Measurements from ENCODE around the gene RIBC1. TPM values are rescaled to one million over a fixed set of nuclear protein-coding genes. Genes with fewer than 3 reads are reported as not detected.

Gene RIBC1
- total and polyA plus RNA-seq, 9 of the 15 experiments (the other 6 are each of a cell fraction or from before 2014, with no cell fraction given) = 0.07 to 0.51 (median 0.44) TPM

DNA sequence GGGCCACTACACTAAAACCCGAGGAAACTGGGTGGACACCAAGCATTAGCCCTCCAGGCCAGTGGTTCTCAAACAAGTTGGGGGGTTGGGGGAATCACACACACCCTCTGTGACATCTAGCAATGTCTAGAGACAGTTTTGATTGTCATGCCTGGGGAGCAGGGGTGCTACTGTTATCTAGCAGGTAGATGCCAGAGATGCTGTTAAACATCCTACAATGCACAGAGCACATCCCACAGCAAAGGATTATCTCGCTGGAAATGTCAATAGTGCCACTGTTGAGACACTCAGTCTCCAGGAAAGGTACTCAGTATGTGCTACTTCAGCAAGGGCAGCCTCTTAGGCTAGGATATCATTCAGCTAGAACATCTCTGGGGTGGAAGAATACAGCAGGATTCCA, 1.5 kb upstream of the RIBC1 start:
- TF ChIP-seq, protein P1, sequence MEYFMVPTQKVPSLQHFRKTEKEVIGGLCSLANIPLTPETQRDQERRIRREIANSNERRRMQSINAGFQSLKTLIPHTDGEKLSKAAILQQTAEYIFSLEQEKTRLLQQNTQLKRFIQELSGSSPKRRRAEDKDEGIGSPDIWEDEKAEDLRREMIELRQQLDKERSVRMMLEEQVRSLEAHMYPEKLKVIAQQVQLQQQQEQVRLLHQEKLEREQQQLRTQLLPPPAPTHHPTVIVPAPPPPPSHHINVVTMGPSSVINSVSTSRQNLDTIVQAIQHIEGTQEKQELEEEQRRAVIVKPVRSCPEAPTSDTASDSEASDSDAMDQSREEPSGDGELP (CRISPR knock-in tag; IDR thresholded peaks at IDR 0.05; ENCODE audit: borderline replicate concordance) = 0 out of 2 replicates have a peak, but pooled peaks have one; percentile 19
- TF ChIP-seq BCOR (IDR thresholded peaks at IDR 0.05) (no peak), ZC3H4 (CRISPR knock-in tag; IDR thresholded peaks at IDR 0.05; ENCODE audit: borderline replicate concordance) (peak; percentile 70; the same call in 1 of the 2 replicates)
- peaks cover 61% of the 10 kb centered on the region for H3K79me2 ChIP-seq (ENCODE audit: control insufficient read depth, insufficient read depth, low read length)
- H3K27me3 ChIP-seq (ENCODE audit: control insufficient read depth in 2 of 2, insufficient read depth in 2 of 2, low read length in 2 of 2) = no peaks in the 10 kb centered on the region
- intact Hi-C loops (cut with micrococcal nuclease) (no loop called here), in situ Hi-C loops (cut with MboI) (no loop called here)
- POLR2A ChIA-PET = interaction anchor here (2.2 to 4.1 kb wide), 3 partner anchors 8 to 84 kb away, joined by 9 to 37 read pairs (median 15); no protein-coding TSS in a partner anchor
- peaks cover 4 to 9% of the 10 kb centered on the region in 2 experiments; a peak in 4 of 5 replicates for H3K4me1 ChIP-seq (replicated peaks in 1 of 2; ENCODE audit: control insufficient read depth in 2 of 2, insufficient read depth in 2 of 2, low read length in 2 of 2)
- DNase-seq (ENCODE audit: extremely low read depth in 1 of 4, low spot score in 3 of 4) (peak in 1 of 4 experiments; percentile 13), FAIRE-seq (peak; percentile 6), ATAC-seq (no peak)
- H3K4me3 ChIP-seq = peak overlapping the region; percentile 90
- BruUV-seq (replicated peaks) = no TSS peak
- no peak overlapping the region for H2AFZ ChIP-seq (ENCODE audit: low read depth, low read length)
- H3K27ac ChIP-seq (ENCODE audit: extremely low read depth, low read depth, low read length) = peak overlapping the region; percentile 100
- WGBS (ENCODE audit: insufficient coverage, low coverage, missing lambda C conversion rate) = 10% methylated on average over 2 of the region's 2 CpGs
- H3K9me3 ChIP-seq (replicated peaks; ENCODE audit: control insufficient read depth, insufficient read depth, low read depth, low read length) = no peaks in the 10 kb centered on the region
- peaks cover 19% of the 10 kb centered on the region for H4K20me1 ChIP-seq (replicated peaks; ENCODE audit: control insufficient read depth, insufficient read depth, low read length)
- H3K9ac ChIP-seq (ENCODE audit: insufficient read depth in 1 of 2, low read depth in 2 of 2, low read length in 2 of 2) = peak overlapping the region; percentile 87 to 100
- H3K9me1 ChIP-seq (ENCODE audit: control insufficient read depth, insufficient read depth, low read length) = no peaks in the 10 kb centered on the region
- peaks cover 39% of the 10 kb centered on the region for H3K36me3 ChIP-seq (ENCODE audit: control insufficient read depth, insufficient read depth, low read length)
- peak overlapping the region; percentile 93 for H3K4me2 ChIP-seq (ENCODE audit: insufficient read depth, low read length)
- CTCF ChIA-PET (ENCODE audit: low intra/inter-chr PET ratio) = interaction anchor here (0.6 kb wide), 1 partner anchor 1740 kb away, joined by 3 read pairs; no protein-coding TSS in a partner anchor

DNA sequence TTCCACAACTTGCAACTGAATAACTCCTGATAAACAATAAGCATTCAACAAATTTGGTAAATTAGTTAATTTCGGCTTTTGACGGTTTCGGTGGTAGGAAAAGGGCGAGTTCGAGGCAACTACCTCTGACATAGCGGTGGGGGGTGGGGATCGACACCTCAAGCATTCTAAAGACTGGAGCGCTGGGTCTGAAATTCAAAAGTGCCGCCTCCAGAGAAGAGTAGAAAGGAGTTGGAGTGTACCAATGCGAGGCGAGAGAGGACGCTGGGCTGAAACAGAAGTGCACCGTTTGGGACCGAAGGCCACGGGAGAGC, 944 bp upstream of the RIBC1 start:
- POLR2A ChIA-PET = interaction anchor here (0.6 to 4.1 kb wide), 22 partner anchors 9 to 339 kb away, joined by 3 to 37 read pairs (median 4); partner anchors contain the start of gene HSD17B10
- CTCF ChIA-PET (ENCODE audit: low intra/inter-chr PET ratio) = interaction anchor here (0.6 kb wide), 1 partner anchor 1740 kb away, joined by 3 read pairs; no protein-coding TSS in a partner anchor
- intact Hi-C loops (cut with micrococcal nuclease) = no loop called here
- ATAC-seq (no peak; the same call in 2 of the 3 replicates), FAIRE-seq (no peak), DNase-seq (ENCODE audit: extremely low read depth in 1 of 4, low spot score in 3 of 4) (no peak)
- Histone ChIP-seq H3K27ac (ENCODE audit: extremely low read depth, low read depth, low read length) (peak overlapping the region; percentile 100), H3K4me2 (ENCODE audit: insufficient read depth, low read length) (peak overlapping the region; percentile 93), H2AFZ (ENCODE audit: low read depth, low read length) (peak overlapping the region; percentile 95), H3K79me2 (ENCODE audit: control insufficient read depth, insufficient read depth, low read length) (peaks cover 56% of the 10 kb centered on the region), H3K4me3 (peak overlapping the region; percentile 90), H3K27me3 (ENCODE audit: control insufficient read depth in 2 of 2, insufficient read depth in 2 of 2, low read length in 2 of 2) (no peaks in the 10 kb centered on the region), H3K4me1 (replicated peaks in 1 of 2; ENCODE audit: control insufficient read depth in 2 of 2, insufficient read depth in 2 of 2, low read length in 2 of 2) (peaks cover 4 to 9% of the 10 kb centered on the region in 2 experiments; a peak in 4 of 5 replicates), H3K36me3 (ENCODE audit: control insufficient read depth, insufficient read depth, low read length) (peaks cover 35% of the 10 kb centered on the region), H4K20me1 (replicated peaks; ENCODE audit: control insufficient read depth, insufficient read depth, low read length) (peaks cover 19% of the 10 kb centered on the region), H3K9me3 (replicated peaks; ENCODE audit: control insufficient read depth, insufficient read depth, low read depth, low read length) (no peaks in the 10 kb centered on the region), H3K9ac (ENCODE audit: insufficient read depth in 1 of 2, low read depth in 2 of 2, low read length in 2 of 2) (peak overlapping the region; percentile 100), H3K9me1 (ENCODE audit: control insufficient read depth, insufficient read depth, low read length) (no peaks in the 10 kb centered on the region)
- in situ Hi-C loops (cut with MboI) = no loop called here
- WGBS (ENCODE audit: insufficient coverage, low coverage, missing lambda C conversion rate) = 0% methylated on average over 7 of the region's 15 CpGs
- BruUV-seq (replicated peaks) = no TSS peak
- TF ChIP-seq, protein P2, sequence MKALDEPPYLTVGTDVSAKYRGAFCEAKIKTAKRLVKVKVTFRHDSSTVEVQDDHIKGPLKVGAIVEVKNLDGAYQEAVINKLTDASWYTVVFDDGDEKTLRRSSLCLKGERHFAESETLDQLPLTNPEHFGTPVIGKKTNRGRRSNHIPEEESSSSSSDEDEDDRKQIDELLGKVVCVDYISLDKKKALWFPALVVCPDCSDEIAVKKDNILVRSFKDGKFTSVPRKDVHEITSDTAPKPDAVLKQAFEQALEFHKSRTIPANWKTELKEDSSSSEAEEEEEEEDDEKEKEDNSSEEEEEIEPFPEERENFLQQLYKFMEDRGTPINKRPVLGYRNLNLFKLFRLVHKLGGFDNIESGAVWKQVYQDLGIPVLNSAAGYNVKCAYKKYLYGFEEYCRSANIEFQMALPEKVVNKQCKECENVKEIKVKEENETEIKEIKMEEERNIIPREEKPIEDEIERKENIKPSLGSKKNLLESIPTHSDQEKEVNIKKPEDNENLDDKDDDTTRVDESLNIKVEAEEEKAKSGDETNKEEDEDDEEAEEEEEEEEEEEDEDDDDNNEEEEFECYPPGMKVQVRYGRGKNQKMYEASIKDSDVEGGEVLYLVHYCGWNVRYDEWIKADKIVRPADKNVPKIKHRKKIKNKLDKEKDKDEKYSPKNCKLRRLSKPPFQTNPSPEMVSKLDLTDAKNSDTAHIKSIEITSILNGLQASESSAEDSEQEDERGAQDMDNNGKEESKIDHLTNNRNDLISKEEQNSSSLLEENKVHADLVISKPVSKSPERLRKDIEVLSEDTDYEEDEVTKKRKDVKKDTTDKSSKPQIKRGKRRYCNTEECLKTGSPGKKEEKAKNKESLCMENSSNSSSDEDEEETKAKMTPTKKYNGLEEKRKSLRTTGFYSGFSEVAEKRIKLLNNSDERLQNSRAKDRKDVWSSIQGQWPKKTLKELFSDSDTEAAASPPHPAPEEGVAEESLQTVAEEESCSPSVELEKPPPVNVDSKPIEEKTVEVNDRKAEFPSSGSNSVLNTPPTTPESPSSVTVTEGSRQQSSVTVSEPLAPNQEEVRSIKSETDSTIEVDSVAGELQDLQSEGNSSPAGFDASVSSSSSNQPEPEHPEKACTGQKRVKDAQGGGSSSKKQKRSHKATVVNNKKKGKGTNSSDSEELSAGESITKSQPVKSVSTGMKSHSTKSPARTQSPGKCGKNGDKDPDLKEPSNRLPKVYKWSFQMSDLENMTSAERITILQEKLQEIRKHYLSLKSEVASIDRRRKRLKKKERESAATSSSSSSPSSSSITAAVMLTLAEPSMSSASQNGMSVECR (CRISPR knock-in tag; IDR thresholded peaks at IDR 0.05) = peak; percentile 80; the same call in 1 of the 2 replicates
- peak in 1 of 2 experiments; percentile 53; a peak in 2 of 4 replicates for TF ChIP-seq HDAC1 (IDR thresholded peaks at IDR 0.05)
- no peak for TF ChIP-seq RBM14 (IDR thresholded peaks at IDR 0.05; ENCODE audit: borderline replicate concordance, insufficient read depth, low read depth, low read length)
- TF ChIP-seq, protein P3, sequence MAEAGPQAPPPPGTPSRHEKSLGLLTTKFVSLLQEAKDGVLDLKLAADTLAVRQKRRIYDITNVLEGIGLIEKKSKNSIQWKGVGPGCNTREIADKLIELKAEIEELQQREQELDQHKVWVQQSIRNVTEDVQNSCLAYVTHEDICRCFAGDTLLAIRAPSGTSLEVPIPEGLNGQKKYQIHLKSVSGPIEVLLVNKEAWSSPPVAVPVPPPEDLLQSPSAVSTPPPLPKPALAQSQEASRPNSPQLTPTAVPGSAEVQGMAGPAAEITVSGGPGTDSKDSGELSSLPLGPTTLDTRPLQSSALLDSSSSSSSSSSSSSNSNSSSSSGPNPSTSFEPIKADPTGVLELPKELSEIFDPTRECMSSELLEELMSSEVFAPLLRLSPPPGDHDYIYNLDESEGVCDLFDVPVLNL (CRISPR knock-in tag; IDR thresholded peaks at IDR 0.05; ENCODE audit: low read depth) = peak; percentile 88
- 0 out of 2 replicates have a peak, but pooled peaks have one; percentile 32 for TF ChIP-seq NCOA1 (IDR thresholded peaks at IDR 0.05; ENCODE audit: low read depth)
